Activated T-helper 1 cell treated with anti-CD3 and anti-CD28 coated beads, Interleukin-12 subunit alpha, Interleukin-12 subunit beta, Interleukin-2, Interleukin-4 antibody, amounts not matched to agents 30 ng/mL and 10 ng/mL and 1 ng/mL, durations not matched to agents 14 hours and 24 hours and 36 hours (primary cell): ENCODE measurements around the gene GPR180. TPM values are rescaled to one million over a fixed set of nuclear protein-coding genes. Genes with fewer than 3 reads are reported as not detected.

Experiments used
- DNase-seq: peaks from one replicate; pipeline ENCODE4 v3.0.0; 2021; ENCODE audit warnings: low spot score
- H3K27ac Mint-ChIP-seq: one replicate; pipeline ENCODE4 v1.8.0; 2021; ENCODE audit warnings: mild to moderate bottlenecking, mixed read lengths
- H3K27me3 Mint-ChIP-seq: one replicate; pipeline ENCODE4 v1.8.0; 2022; ENCODE audit warnings: mild to moderate bottlenecking, moderate library complexity, mixed read lengths; ENCODE audit not compliant: insufficient read depth
- H3K36me3 Mint-ChIP-seq: one replicate; pipeline ENCODE4 v1.8.0; 2021; ENCODE audit warnings: low read depth, mixed read lengths
- H3K4me1 Mint-ChIP-seq: one replicate; pipeline ENCODE4 v1.8.0; 2021; ENCODE audit warnings: low read depth, mixed read lengths
- H3K4me3 Mint-ChIP-seq: one replicate; pipeline ENCODE4 v1.8.0; 2021; ENCODE audit warnings: mild to moderate bottlenecking, moderate library complexity, mixed read lengths
- H3K9me3 Mint-ChIP-seq: one replicate; pipeline ENCODE4 v1.8.0; 2021; ENCODE audit warnings: mixed read lengths
- intact Hi-C: fragments of 100-400 bp; cut with micrococcal nuclease; formaldehyde crosslinking; loops from one replicate; pipeline ENCODE4 v1.15.1; 2024
- total RNA-seq: library from RNA; stranded (reverse); gene quantifications from 2 replicates; pipeline ENCODE4 v1.2.3, GENCODE V29; 2022

Gene GPR180
- total RNA-seq, 1 donor from 2014 or later, result 9.6 TPM

GRCh38 chr13:94662274-94662945 is 60.8 kb downstream of the GPR180 start:
- Mint-ChIP-seq H3K4me1 (peaks cover 50% of the 10 kb centered on the region), H3K27me3 (peaks cover 8% of the 10 kb centered on the region), H3K27ac (no peak overlapping the region), H3K9me3 (peaks cover 18% of the 10 kb centered on the region), H3K36me3 (peaks cover 2% of the 10 kb centered on the region), H3K4me3 (no peak overlapping the region)
- intact Hi-C loops, result loop anchor here (10.0 kb wide), 1 partner anchor 642 kb away; the partner anchor contains the start of gene ABCC4
- DNase-seq, result no peak

- Mint-ChIP-seq H3K27me3 (peaks cover 8% of the 10 kb centered on the region), H3K27ac (no peak overlapping the region), H3K9me3 (peaks cover 28% of the 10 kb centered on the region), H3K4me1 (peaks cover 59% of the 10 kb centered on the region), H3K36me3 (peaks cover 12% of the 10 kb centered on the region), H3K4me3 (no peak overlapping the region)
- no peak for DNase-seq
- intact Hi-C loops, result loop anchor here (5.0 to 10.0 kb wide), 6 partner anchors 348 to 873 kb away; partner anchors contain the start of gene ABCC4
These were observed 63.2 kb downstream of the GPR180 start for GRCh38 chr13:94664889-94665288.

GRCh38 chr13:94666065-94666464 is 64.4 kb downstream of the GPR180 start:
- Mint-ChIP-seq H3K9me3 (peaks cover 28% of the 10 kb centered on the region), H3K36me3 (peaks cover 12% of the 10 kb centered on the region), H3K27me3 (peaks cover 8% of the 10 kb centered on the region), H3K4me3 (peak overlapping the region; percentile 2), H3K27ac (peak overlapping the region; percentile 94), H3K4me1 (peaks cover 51% of the 10 kb centered on the region)
- no peak for DNase-seq
- intact Hi-C loops, result loop anchor here (2.0 to 10.0 kb wide), 9 partner anchors 45 to 874 kb away; partner anchors contain the start of genes ABCC4 and GPR180

- H3K27ac Mint-ChIP-seq, result peak overlapping the region; percentile 94
- H3K36me3 Mint-ChIP-seq, result peaks cover 12% of the 10 kb centered on the region
- intact Hi-C loops, result loop anchor here (1.0 to 10.0 kb wide), 12 partner anchors 10 to 875 kb away; partner anchors contain the start of genes ABCC4 and GPR180
- peaks cover 28% of the 10 kb centered on the region for H3K9me3 Mint-ChIP-seq
- DNase-seq, result no peak
- H3K4me1 Mint-ChIP-seq, result peaks cover 50% of the 10 kb centered on the region
- peak overlapping the region; percentile 66 for H3K4me3 Mint-ChIP-seq
- peaks cover 8% of the 10 kb centered on the region for H3K27me3 Mint-ChIP-seq
These were observed 65.5 kb downstream of the GPR180 start for GRCh38 chr13:94667190-94667589.

GRCh38 chr13:94672400-94672799 is 70.7 kb downstream of the GPR180 start:
- H3K27me3 Mint-ChIP-seq, result peaks cover 16% of the 10 kb centered on the region
- peaks cover 11% of the 10 kb centered on the region for H3K36me3 Mint-ChIP-seq
- no peak overlapping the region for H3K27ac Mint-ChIP-seq
- H3K4me1 Mint-ChIP-seq, result peaks cover 15% of the 10 kb centered on the region
- H3K4me3 Mint-ChIP-seq, result no peak overlapping the region
- intact Hi-C loops, result no loop called here
- H3K9me3 Mint-ChIP-seq, result peaks cover 10% of the 10 kb centered on the region
- no peak for DNase-seq

GRCh38 chr13:94673851-94674250 is 72.2 kb downstream of the GPR180 start:
- intact Hi-C loops, result loop anchor here (2.0 kb wide), 3 partner anchors 17 to 53 kb away; partner anchors contain the start of gene SOX21
- peaks cover under 1% of the 10 kb centered on the region for H3K4me1 Mint-ChIP-seq
- no peaks in the 10 kb centered on the region for H3K36me3 Mint-ChIP-seq
- peaks cover 19% of the 10 kb centered on the region for H3K27me3 Mint-ChIP-seq
- H3K9me3 Mint-ChIP-seq, result no peaks in the 10 kb centered on the region
- H3K27ac Mint-ChIP-seq, result no peak overlapping the region
- H3K4me3 Mint-ChIP-seq, result no peak overlapping the region
- DNase-seq, result no peak

- no peak overlapping the region for H3K4me3 Mint-ChIP-seq
- H3K9me3 Mint-ChIP-seq, result no peaks in the 10 kb centered on the region
- no peak for DNase-seq
- intact Hi-C loops, result loop anchor here (1.0 to 2.0 kb wide), 4 partner anchors 18 to 730 kb away; partner anchors contain the start of gene SOX21
- H3K36me3 Mint-ChIP-seq, result no peaks in the 10 kb centered on the region
- H3K27me3 Mint-ChIP-seq, result peaks cover 19% of the 10 kb centered on the region
- H3K27ac Mint-ChIP-seq, result no peak overlapping the region
- H3K4me1 Mint-ChIP-seq, result no peaks in the 10 kb centered on the region
These were observed 73.1 kb downstream of the GPR180 start for GRCh38 chr13:94674609-94675348.

GRCh38 chr13:94677799-94678198 is 76.1 kb downstream of the GPR180 start:
- Mint-ChIP-seq H3K4me3 (no peak overlapping the region), H3K27me3 (peaks cover 19% of the 10 kb centered on the region), H3K27ac (no peak overlapping the region), H3K9me3 (no peaks in the 10 kb centered on the region), H3K4me1 (no peaks in the 10 kb centered on the region), H3K36me3 (no peaks in the 10 kb centered on the region)
- no peak for DNase-seq
- intact Hi-C loops, result no loop called here

GRCh38 chr13:94678845-94679244 is 77.2 kb downstream of the GPR180 start:
- Mint-ChIP-seq H3K4me1 (no peaks in the 10 kb centered on the region), H3K27ac (no peak overlapping the region), H3K27me3 (peaks cover 22% of the 10 kb centered on the region), H3K4me3 (no peak overlapping the region), H3K9me3 (no peaks in the 10 kb centered on the region), H3K36me3 (no peaks in the 10 kb centered on the region)
- no peak for DNase-seq
- intact Hi-C loops, result no loop called here

- peaks cover 22% of the 10 kb centered on the region for H3K27me3 Mint-ChIP-seq
- H3K36me3 Mint-ChIP-seq, result no peaks in the 10 kb centered on the region
- no peaks in the 10 kb centered on the region for H3K4me1 Mint-ChIP-seq
- no peak for DNase-seq
- H3K27ac Mint-ChIP-seq, result no peak overlapping the region
- intact Hi-C loops, result no loop called here
- no peaks in the 10 kb centered on the region for H3K9me3 Mint-ChIP-seq
- no peak overlapping the region for H3K4me3 Mint-ChIP-seq
These were observed 78.0 kb downstream of the GPR180 start for GRCh38 chr13:94679614-94680013.

- intact Hi-C loops, result no loop called here
- Mint-ChIP-seq H3K27ac (no peak overlapping the region), H3K9me3 (no peaks in the 10 kb centered on the region), H3K36me3 (no peaks in the 10 kb centered on the region), H3K27me3 (peaks cover 8% of the 10 kb centered on the region), H3K4me3 (no peak overlapping the region), H3K4me1 (no peaks in the 10 kb centered on the region)
- DNase-seq, result no peak
These were observed 80.6 kb downstream of the GPR180 start for GRCh38 chr13:94682229-94682628.

- H3K4me3 Mint-ChIP-seq, result no peak overlapping the region
- no peak for DNase-seq
- H3K36me3 Mint-ChIP-seq, result no peaks in the 10 kb centered on the region
- H3K4me1 Mint-ChIP-seq, result no peaks in the 10 kb centered on the region
- no peak overlapping the region for H3K27ac Mint-ChIP-seq
- H3K27me3 Mint-ChIP-seq, result peaks cover 9% of the 10 kb centered on the region
- intact Hi-C loops, result no loop called here
- no peaks in the 10 kb centered on the region for H3K9me3 Mint-ChIP-seq
These were observed 81.8 kb downstream of the GPR180 start for GRCh38 chr13:94683409-94683808.
